K562 (cell line): ENCODE results near the gene DYRK1A. TPM values are rescaled to one million over a fixed set of nuclear protein-coding genes. Genes with fewer than 3 reads are reported as not detected.

Experiments used
- ATAC-seq: fragments of 200-7000 bp; cut with Tn5 transposase; 3 replicates; pipeline ENCODE4 v1.9.1; 2020; ENCODE audit warnings: moderate library complexity
- BruUV-seq: library from RNA; stranded (reverse); fragments of 400-500 nt; replicated peaks from 2 replicates; lab custom pipeline; 2021; lab: Mats Ljungman, UMichigan
- CTCF ChIA-PET: fragments of 300-600 bp; formaldehyde crosslinking; extraction: SDS; loops from one replicate; lab custom pipeline; 2021; ENCODE audit warnings: low intra/inter-chr PET ratio; lab: Yijun Ruan, JAX
- POLR2A ChIA-PET: fragments of 300-600, 350-650 bp; sonication (Branson Sonifier 250); formaldehyde crosslinking; extraction: SDS; loops from one replicate; lab custom pipeline; 2021; ENCODE audit warnings: antibody characterized with exemption, inconsistent platforms; lab: Yijun Ruan, JAX
- DNase-seq, 4 experiments: peaks; one replicate each; pipeline versions ENCODE4 v3.0.0 to v3.0.0-alpha.2; 2011 to 2018; ENCODE audit warnings: low spot score in 3 of 4, mixed read lengths in 3 of 4; ENCODE audit errors: extremely low read depth in 1 of 4
- FAIRE-seq: peaks from 2 replicates; lab custom pipeline; 2011; peaks lifted over from hg19 to GRCh38; lab: Jason Lieb, UNC
- H2AFZ ChIP-seq: 2 replicates; pipeline ENCODE4 v1.6.0; 2011; ENCODE audit warnings: low read depth, low read length, control low read depth, inconsistent platforms
- H3K27ac ChIP-seq: fragments of 200-600 bp; 3 replicates; pipeline ENCODE4 v1.8.0; 2011; ENCODE audit warnings: low read depth, mild to moderate bottlenecking, control low read depth, inconsistent platforms, low read length, moderate library complexity, mixed read lengths; ENCODE audit errors: extremely low read depth
- H3K27me3 ChIP-seq, 2 experiments: fragments of 300-600 bp in 1 of 2; 2 replicates in 1 of 2; 3 replicates in 1 of 2; pipeline versions ENCODE4 v1.6.0 to v1.8.0; 2011; ENCODE audit warnings: inconsistent platforms in 2 of 2, low read length in 2 of 2, mild to moderate bottlenecking in 1 of 2, mixed read lengths in 1 of 2, moderate library complexity in 1 of 2; ENCODE audit not compliant: control insufficient read depth in 2 of 2, insufficient read depth in 2 of 2
- H3K36me3 ChIP-seq: fragments of 300-600 bp; 3 replicates; pipeline ENCODE4 v1.8.0; 2011; ENCODE audit warnings: mild to moderate bottlenecking, low read length, inconsistent platforms; ENCODE audit not compliant: control insufficient read depth, insufficient read depth
- H3K4me1 ChIP-seq, 2 experiments: fragments of 200-600 bp in 1 of 2; replicated peaks in 1 of 2; 2 replicates in 1 of 2; 3 replicates in 1 of 2; pipeline versions ENCODE4 v1.5.1 to v1.8.0; 2011; ENCODE audit warnings: inconsistent platforms in 2 of 2, low read length in 2 of 2, mild to moderate bottlenecking in 1 of 2, mixed read lengths in 1 of 2, moderate library complexity in 1 of 2; ENCODE audit not compliant: control insufficient read depth in 2 of 2, insufficient read depth in 2 of 2
- H3K4me2 ChIP-seq: 2 replicates; pipeline ENCODE4 v1.6.1; 2011; ENCODE audit warnings: low read length, control low read depth, inconsistent platforms, mixed read lengths; ENCODE audit not compliant: insufficient read depth
- H3K4me3 ChIP-seq: fragments of 200-600 bp; sonication (generic), shearing (Covaris generic); 2 replicates; pipeline ENCODE4 v1.5.1; 2016; ENCODE audit warnings: control low read depth, inconsistent platforms
- H3K79me2 ChIP-seq: fragments of 200-600 bp; 3 replicates; pipeline ENCODE4 v1.8.0; 2011; ENCODE audit warnings: low read length, inconsistent platforms; ENCODE audit not compliant: control insufficient read depth, insufficient read depth
- H3K9ac ChIP-seq, 2 experiments: 2 replicates each; pipeline versions ENCODE4 v1.6.0 to v1.6.1; 2011; ENCODE audit warnings: low read depth in 2 of 2, low read length in 2 of 2, control low read depth in 1 of 2, inconsistent platforms in 1 of 2, mild to moderate bottlenecking in 1 of 2, mixed read lengths in 1 of 2; ENCODE audit not compliant: insufficient read depth in 1 of 2
- H3K9me1 ChIP-seq: one replicate; pipeline ENCODE4 v1.6.0; 2011; ENCODE audit warnings: inconsistent platforms, mild to moderate bottlenecking, low read length, moderate library complexity; ENCODE audit not compliant: control insufficient read depth, insufficient read depth
- H3K9me3 ChIP-seq: replicated peaks from 2 replicates; pipeline ENCODE4 v1.5.1; 2011; ENCODE audit warnings: low read depth, low read length, inconsistent platforms; ENCODE audit not compliant: control insufficient read depth, insufficient read depth
- H4K20me1 ChIP-seq: replicated peaks from 2 replicates; pipeline ENCODE4 v1.6.1; 2011; ENCODE audit warnings: low read length, inconsistent platforms, mixed read lengths; ENCODE audit not compliant: control insufficient read depth, insufficient read depth
- EP400 ChIP-seq: fragments of 450-650 bp; IDR thresholded peaks from 2 replicates; pipeline ENCODE4 v1.6.1; 2017; ENCODE audit warnings: antibody characterized with exemption, mild to moderate bottlenecking, moderate library complexity
- WGBS: fragments of 100-300 bp; shearing (Covaris generic); methylation state at CpG from one replicate; pipeline ENCODE4 v1.1.6; 2016; ENCODE audit warnings: low coverage, mixed read lengths; ENCODE audit not compliant: insufficient coverage; ENCODE audit errors: missing lambda C conversion rate; 5-methylcytosine and 5-hydroxymethylcytosine counted together
- in situ Hi-C: fragments of 300-500 bp; cut with MboI; formaldehyde crosslinking; loops from 4 replicates; pipeline ENCODE4 v1.15.0; 2018; ENCODE audit warnings: inconsistent platforms, mixed read lengths
- intact Hi-C: fragments of 100-400 bp; cut with micrococcal nuclease; formaldehyde crosslinking; loops from 2 replicates; pipeline ENCODE4 v1.14.2; 2022
- polyA plus RNA-seq, 8 experiments: library from polyadenylated mRNA; depleted of rRNA in 4 of 8; stranded (reverse) in 5 of 8; unstranded in 3 of 8; fragments of >200 nt; fragmentation: Nextera tagmentation in 2 of 8; fragmentation: Illumina TruSeq in 1 of 8; extraction: Ambion mirVana in 2 of 8; extraction: Trizol in 1 of 8; gene quantifications; 2 replicates each; pipeline versions ENCODE4 v1.2.1 to v1.2.3, GENCODE V29; 2011 to 2014; ENCODE audit warnings: inconsistent platforms in 1 of 8, missing spikeins in 1 of 8
- total RNA-seq, 7 experiments: library from RNA; depleted of rRNA in 6 of 7; stranded (reverse); fragments of >200 nt in 6 of 7; fragmentation: Illumina TruSeq in 2 of 7; extraction: Trizol in 2 of 7; gene quantifications; 2 replicates each; pipeline versions ENCODE4 v1.2.1 to v1.2.3, GENCODE V29; 2011 to 2021; ENCODE audit warnings: low replicate concordance in 1 of 7
- TF ChIP-seq, protein P1 (sequence below): IDR thresholded peaks from 2 replicates; pipeline ENCODE4 v1.6.1; 2016; ENCODE audit warnings: missing genetic modification characterization, missing compliant biosample characterization
- TF ChIP-seq, protein P2 (sequence below): sonication (generic); formaldehyde crosslinking; IDR thresholded peaks from 2 replicates; pipeline ENCODE4 v1.8.0; 2023; ENCODE audit warnings: mild to moderate bottlenecking, missing genetic modification reagents

The DYRK1A gene
- total and polyA plus RNA-seq, 9 of the 15 experiments (the other 6 are each of a cell fraction or from before 2014, with no cell fraction given) = 3.7 to 64.8 (median 42.3) TPM

DNA sequence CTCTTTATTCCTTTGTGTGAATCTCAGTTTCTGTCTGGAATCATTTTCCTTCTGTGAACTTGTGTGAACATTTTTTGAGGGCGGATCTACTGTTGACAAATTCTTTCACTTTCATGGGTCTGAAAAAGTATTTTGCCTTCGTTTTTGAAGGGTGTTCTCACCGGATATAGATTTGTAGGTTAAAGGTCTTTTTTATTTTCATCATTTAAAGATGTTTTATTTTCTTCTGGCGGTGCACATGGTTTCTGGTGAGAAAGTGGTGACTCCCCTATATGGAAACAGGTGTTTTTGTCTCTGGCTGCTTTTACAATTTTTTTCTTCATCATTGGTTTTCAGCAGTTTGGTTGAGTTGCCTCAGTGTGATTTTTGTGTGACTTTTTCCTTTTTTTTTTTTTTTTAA, 94.9 kb downstream of the DYRK1A start:
- no peak overlapping the region for H3K4me2 ChIP-seq
- TF ChIP-seq EP400 = no peak
- TF ChIP-seq, protein P1, sequence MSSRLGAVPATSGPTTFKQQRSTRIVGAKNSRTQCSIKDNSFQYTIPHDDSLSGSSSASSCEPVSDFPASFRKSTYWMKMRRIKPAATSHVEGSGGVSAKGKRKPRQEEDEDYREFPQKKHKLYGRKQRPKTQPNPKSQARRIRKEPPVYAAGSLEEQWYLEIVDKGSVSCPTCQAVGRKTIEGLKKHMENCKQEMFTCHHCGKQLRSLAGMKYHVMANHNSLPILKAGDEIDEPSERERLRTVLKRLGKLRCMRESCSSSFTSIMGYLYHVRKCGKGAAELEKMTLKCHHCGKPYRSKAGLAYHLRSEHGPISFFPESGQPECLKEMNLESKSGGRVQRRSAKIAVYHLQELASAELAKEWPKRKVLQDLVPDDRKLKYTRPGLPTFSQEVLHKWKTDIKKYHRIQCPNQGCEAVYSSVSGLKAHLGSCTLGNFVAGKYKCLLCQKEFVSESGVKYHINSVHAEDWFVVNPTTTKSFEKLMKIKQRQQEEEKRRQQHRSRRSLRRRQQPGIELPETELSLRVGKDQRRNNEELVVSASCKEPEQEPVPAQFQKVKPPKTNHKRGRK = peak; percentile 48; the same call in 1 of the 2 replicates
- TF ChIP-seq, protein P2, sequence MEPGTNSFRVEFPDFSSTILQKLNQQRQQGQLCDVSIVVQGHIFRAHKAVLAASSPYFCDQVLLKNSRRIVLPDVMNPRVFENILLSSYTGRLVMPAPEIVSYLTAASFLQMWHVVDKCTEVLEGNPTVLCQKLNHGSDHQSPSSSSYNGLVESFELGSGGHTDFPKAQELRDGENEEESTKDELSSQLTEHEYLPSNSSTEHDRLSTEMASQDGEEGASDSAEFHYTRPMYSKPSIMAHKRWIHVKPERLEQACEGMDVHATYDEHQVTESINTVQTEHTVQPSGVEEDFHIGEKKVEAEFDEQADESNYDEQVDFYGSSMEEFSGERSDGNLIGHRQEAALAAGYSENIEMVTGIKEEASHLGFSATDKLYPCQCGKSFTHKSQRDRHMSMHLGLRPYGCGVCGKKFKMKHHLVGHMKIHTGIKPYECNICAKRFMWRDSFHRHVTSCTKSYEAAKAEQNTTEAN (CRISPR knock-in tag) = no peak
- no peaks in the 10 kb centered on the region for H3K27me3 ChIP-seq
- BruUV-seq = no TSS peak
- no peak overlapping the region for H3K4me3 ChIP-seq
- H3K79me2 ChIP-seq = peaks cover 99% of the 10 kb centered on the region
- ATAC-seq (no peak), FAIRE-seq (no peak), DNase-seq (no peak)
- peaks cover 27% of the 10 kb centered on the region for H4K20me1 ChIP-seq
- no peaks in the 10 kb centered on the region for H3K9me1 ChIP-seq
- peaks cover 5 to 31% of the 10 kb centered on the region in 2 experiments; a peak in 4 of 5 replicates for H3K4me1 ChIP-seq
- no peak overlapping the region for H3K27ac ChIP-seq
- CTCF ChIA-PET = no interaction called here
- in situ Hi-C loops (no loop called here), intact Hi-C loops (loop anchor here (5.0 kb wide), 6 partner anchors 94 to 239 kb away; partner anchors contain the start of genes DYRK1A and VPS26C)
- H3K36me3 ChIP-seq = peaks cover 24% of the 10 kb centered on the region
- H2AFZ ChIP-seq = no peak overlapping the region
- POLR2A ChIA-PET = no interaction called here
- no peak overlapping the region for H3K9ac ChIP-seq
- WGBS = 56% methylated on average over 4 of the region's 4 CpGs
- no peaks in the 10 kb centered on the region for H3K9me3 ChIP-seq
